Inflammatory macrophage treated with lipopolysaccharide for 1 hour (primary cell): Measurements from ENCODE around the gene WWC1.
"Not testable (repeated sequence)": the region's sequence is repeated elsewhere in the genome, so short reads cannot be mapped to it uniquely, and the experiment has no call there.

ENCODE experiments used
- DNase-seq, 2 donors: peaks; one replicate each; pipeline ENCODE4 v3.0.0-alpha.2; 2020 to 2022

WWC1 gene

GRCh38 chr5:168310541-168310940 is 19.1 kb downstream of the WWC1 start:
- DNase-seq = not testable (repeated sequence)

GRCh38 chr5:168311061-168311566 is 19.7 kb downstream of the WWC1 start:
- no peak for DNase-seq

GRCh38 chr5:168312606-168313295 is 21.3 kb downstream of the WWC1 start:
- no peak for DNase-seq

GRCh38 chr5:168313596-168314204 is 22.3 kb downstream of the WWC1 start:
- DNase-seq = no peak

DNA sequence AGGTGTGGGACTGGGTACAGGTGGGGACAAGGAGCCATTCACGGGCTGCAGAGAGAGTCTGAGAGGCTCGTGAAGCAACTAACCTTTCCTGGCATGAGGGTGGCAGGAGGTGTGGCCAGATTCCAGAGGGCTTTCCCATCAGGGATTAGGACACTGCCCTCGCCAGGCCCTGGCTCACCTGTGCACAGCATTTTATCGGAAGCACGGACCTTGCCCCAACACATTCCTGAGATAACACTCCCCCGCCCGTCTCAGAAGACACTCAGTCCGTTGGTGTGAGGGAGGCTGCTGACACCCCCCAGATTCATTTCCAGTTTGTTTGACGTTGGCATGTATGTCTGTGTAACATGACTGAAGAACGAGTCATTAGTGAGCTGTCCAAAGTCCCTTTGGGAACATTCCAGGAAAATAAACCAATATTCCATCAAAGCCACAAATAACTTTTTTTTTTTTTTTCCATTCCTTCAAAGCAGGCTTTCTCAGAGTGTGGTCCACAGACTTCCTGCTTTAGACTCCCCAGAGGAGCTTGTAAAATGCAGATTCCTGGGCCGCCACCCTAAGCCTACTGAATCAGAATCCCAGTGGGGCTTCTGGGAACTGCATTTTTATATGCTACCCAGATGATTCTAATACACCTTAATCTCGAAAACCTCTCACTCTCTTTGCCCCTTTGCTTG is 23.4 kb downstream of the WWC1 start:
- DNase-seq = no peak

DNA sequence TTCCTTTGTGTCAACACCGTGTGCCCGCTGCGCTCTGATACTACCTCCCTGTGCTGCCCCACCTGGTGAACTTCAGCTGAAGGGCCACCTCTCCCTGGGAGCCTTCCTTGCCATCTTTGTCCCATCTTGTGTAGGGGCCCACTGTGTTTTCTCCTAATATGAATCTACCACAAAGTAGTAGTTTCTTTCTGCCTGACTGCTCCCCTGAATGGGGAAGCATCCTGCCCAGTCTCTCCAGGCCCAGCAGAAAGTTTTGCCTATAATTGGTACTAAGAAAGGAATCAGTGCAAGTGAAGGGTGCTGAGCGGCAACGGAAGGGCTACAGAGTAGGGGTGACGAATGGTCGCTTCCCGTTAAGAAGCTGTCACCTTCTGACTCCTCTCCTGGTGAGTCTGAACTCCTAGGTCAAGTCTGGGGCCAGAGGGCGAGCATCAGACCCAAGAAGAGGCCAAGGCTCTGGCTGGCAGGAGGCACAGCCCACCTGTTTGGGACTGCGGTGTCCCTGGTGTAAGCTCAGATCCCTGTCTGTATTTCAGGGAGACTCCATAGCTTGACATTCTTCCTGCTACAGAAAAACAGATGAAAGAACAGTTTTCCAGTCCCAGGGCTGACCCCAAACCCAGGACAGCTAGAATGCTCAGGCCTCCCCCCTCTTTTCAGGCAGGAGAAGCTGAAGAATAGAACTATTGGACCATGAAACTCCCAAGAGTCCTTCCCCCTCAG is 24.1 kb downstream of the WWC1 start:
- no peak for DNase-seq

GRCh38 chr5:168316139-168316578 is 24.7 kb downstream of the WWC1 start:
- DNase-seq = no peak

- no peak for DNase-seq
These were observed 25.7 kb downstream of the WWC1 start for GRCh38 chr5:168317096-168317520.

DNA sequence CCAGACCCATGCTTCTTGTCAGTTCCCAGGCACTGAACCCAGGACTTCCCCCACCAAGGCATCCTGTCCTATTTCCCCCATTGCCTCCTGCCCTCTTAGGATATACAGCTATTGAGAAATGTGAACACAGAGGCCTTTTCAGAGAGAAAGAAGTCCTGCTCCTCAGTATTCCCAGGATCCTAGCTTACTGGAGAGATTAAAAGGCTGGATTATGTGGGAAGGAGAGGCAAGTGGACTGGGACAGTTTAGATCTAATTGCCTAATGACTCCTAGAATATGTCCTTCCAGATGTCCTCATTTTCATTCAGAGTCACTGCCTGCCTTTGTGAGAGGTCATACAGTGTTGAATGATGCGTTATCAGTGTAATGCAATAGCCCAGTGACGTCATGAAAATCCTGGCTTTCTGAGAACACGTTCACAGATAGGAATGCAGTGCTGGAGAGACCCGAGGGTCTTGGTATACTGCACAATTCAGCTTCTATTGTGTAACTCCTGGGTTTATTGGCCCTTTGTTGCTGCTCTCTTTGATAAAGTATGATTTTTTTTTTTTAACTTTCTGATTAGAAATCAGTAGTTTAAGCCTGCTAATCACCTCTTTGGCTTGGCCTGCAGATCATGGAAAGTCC is 26.2 kb downstream of the WWC1 start:
- no peak for DNase-seq

DNA sequence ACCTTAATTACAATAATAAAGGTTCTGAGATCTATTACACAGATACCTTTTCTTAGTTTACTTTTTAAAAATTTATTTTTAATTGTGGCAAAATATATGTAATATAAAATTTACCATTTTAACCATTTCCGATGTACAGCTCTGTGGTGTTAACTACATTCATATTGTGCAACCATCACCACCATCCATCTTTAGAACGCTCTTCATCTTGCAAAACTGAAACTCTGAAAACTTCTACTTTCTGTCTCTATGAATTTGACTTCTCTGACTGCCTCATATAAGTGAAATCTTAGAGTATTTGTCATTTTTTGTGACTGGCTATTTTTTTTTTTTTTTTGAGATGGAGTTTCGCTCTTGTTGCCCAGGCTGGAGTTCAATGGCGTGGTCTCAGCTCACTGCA is 26.8 kb downstream of the WWC1 start:
- peak in 1 of 2 donors; percentile 3 for DNase-seq

DNA sequence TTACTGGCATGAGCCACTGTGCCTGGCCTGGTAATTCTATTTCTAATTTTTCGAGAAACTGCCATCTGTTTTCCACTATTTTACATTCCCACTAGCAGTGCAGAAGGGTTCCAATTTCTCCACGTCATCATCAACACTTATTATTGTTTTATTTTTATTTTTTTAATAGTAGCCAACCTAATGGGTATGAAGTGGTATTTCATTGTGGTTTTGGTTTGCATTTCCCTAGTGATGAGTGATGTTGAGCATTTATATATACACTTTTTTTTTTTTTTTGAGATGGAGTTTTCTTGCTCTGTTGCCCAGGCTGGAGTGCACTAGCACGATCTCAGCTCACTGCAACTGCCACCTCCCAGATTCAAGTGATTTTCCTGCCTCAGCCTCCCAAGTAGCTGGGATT is 28.3 kb downstream of the WWC1 start:
- no peak for DNase-seq

DNA sequence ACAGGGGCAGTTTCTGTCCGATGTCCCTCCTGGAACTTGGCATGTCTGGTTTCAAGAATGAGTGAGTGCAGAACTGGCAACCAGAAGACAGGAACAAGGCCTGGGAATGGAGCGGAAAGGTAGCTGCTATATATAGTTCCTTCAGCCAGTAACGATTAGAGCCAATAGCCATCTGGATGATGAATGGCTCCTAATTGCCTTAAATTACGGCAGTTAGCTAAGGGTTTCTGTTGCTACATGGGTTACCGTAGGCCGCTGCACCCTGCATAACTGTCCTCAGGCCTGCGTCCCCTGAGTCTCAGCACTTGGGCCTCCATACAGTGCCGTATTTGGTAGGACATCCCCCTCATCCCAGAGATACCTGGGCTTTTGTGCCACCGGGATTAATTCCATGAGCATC is 29.4 kb downstream of the WWC1 start:
- DNase-seq = no peak

- no peak for DNase-seq
These were observed 33.6 kb downstream of the WWC1 start for GRCh38 chr5:168324859-168325630.

DNA sequence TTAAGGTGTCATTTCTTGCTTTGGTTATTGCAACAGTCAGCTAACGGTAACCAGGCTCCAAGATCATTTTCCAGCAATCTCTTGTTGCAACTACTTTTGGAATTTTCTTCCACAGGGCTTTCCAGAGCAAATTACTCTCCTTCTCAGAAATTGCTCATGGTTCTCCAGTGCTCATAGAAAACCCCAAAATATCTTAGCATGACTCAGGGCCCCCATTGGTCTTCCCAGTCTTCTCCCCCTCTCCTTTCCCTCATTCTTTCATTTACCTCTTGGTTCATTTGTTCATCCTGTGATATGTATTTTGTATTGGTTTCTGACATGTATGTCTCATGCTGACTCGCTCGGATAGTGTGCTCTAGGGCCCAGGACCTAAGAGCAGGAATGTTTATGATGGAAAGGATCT is 35.6 kb downstream of the WWC1 start:
- DNase-seq = no peak

GRCh38 chr5:168327451-168327850 is 36.0 kb downstream of the WWC1 start:
- DNase-seq = no peak

DNA sequence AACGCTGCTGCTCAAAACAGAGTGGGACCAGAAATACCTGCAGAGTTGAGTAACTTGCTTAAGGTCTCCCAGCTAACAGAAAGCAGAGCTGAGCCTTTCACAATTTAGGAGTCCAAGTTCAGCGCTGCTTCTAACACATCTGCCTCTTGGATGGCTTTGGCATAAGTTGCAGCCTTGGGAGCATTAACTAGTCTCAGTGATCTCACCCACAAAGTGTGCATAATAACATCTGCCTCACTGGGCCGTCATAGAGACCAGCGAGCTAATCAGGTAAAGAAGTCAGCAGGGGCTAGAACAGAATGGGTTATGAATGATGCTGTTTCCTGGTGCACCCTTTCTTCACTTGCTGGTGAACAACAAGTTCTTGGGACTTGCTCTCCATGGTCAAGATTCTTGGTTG is 36.5 kb downstream of the WWC1 start:
- no peak for DNase-seq

GRCh38 chr5:168328814-168329213 is 37.4 kb downstream of the WWC1 start:
- peak in 1 of 2 donors; percentile 3 for DNase-seq

GRCh38 chr5:168329302-168329701 is 37.9 kb downstream of the WWC1 start:
- no peak for DNase-seq

- DNase-seq = no peak
These were observed 40.6 kb downstream of the WWC1 start for GRCh38 chr5:168332042-168332441.

DNA sequence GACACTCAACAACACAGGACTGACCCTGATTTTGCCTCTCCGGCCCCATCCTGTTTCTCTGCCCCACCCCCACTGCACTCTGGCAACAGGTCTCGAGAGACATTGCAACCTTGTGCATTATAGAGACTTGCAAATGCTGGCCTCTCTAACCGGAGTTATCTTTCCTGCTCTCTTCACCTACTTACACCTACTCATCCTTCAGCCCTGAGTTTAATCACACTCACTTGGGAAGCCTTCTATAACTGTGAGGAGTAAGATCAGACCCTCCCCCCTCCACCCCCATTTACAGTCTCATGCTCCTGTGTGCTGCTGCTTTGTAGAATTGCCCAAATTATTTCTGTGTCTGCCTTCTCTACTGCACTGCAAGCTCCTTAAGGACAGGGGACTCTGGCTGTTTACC is 42.8 kb downstream of the WWC1 start:
- DNase-seq = no peak

GRCh38 chr5:168334695-168335094 is 43.2 kb downstream of the WWC1 start:
- no peak for DNase-seq

- DNase-seq = no peak
These were observed 45.9 kb downstream of the WWC1 start for GRCh38 chr5:168337361-168337760.
